ENCODE results near the gene CPNE2.
A peak's percentile ranks its signal among the peaks of the same experiment; 100 is the strongest.
"Not testable (repeated sequence)": the region's sequence is repeated elsewhere in the genome, so short reads cannot be mapped to it uniquely, and the experiment has no call there.

CPNE2 gene

GRCh38 chr16:57067347-57067746, 25.0 kb upstream of the CPNE2 start:
- DNase-seq, result no peak

GRCh38 chr16:57069053-57069452, 23.3 kb upstream of the CPNE2 start:
- DNase-seq, result no peak

GRCh38 chr16:57069635-57070370, 22.6 kb upstream of the CPNE2 start:
- DNase-seq, result no peak

- no peak for DNase-seq
These were observed 22.0 kb upstream of the CPNE2 start for GRCh38 chr16:57070424-57070823.

GRCh38 chr16:57071081-57071732, 21.2 kb upstream of the CPNE2 start:
- DNase-seq, result not testable (repeated sequence)

- DNase-seq, result no peak
These were observed 20.4 kb upstream of the CPNE2 start for GRCh38 chr16:57071831-57072582.

GRCh38 chr16:57072616-57073275, 19.6 kb upstream of the CPNE2 start:
- DNase-seq, result no peak

GRCh38 chr16:57077714-57078113, 14.7 kb upstream of the CPNE2 start:
- no peak for DNase-seq

- no peak for DNase-seq
These were observed 10.6 kb upstream of the CPNE2 start for GRCh38 chr16:57081744-57082143.

- no peak for DNase-seq
These were observed 9.7 kb upstream of the CPNE2 start for GRCh38 chr16:57082664-57083063.

GRCh38 chr16:57083485-57084126, 8.8 kb upstream of the CPNE2 start:
- no peak for DNase-seq

GRCh38 chr16:57084257-57084770, 8.1 kb upstream of the CPNE2 start:
- DNase-seq, result peak; percentile 64

- no peak for DNase-seq
These were observed 7.4 kb upstream of the CPNE2 start for GRCh38 chr16:57084996-57085395.

- DNase-seq, result no peak
These were observed 5.4 kb upstream of the CPNE2 start for GRCh38 chr16:57087003-57087402.

- no peak for DNase-seq
These were observed 3.0 kb upstream of the CPNE2 start for GRCh38 chr16:57089406-57089805.

- peak; percentile 53 for DNase-seq
These were observed 996 bp upstream of the CPNE2 start for GRCh38 chr16:57091200-57091974.

GRCh38 chr16:57092786-57093411, 516 bp downstream of the CPNE2 start:
- DNase-seq, result peak; percentile 74

GRCh38 chr16:57093666-57094564, 1.5 kb downstream of the CPNE2 start:
- no peak for DNase-seq

- DNase-seq, result no peak
These were observed 2.5 kb downstream of the CPNE2 start for GRCh38 chr16:57094911-57095310.

GRCh38 chr16:57096192-57096591, 3.8 kb downstream of the CPNE2 start:
- DNase-seq, result no peak
